Prostate gland (tissue), 2 donors: Measurements from ENCODE around the gene CPSF2.

Source experiments
- CTCF ChIP-seq, 4 experiments: fragments of 200-600 bp in 2 of 4; fragments of 450-650 bp in 2 of 4; sonication (generic) in 2 of 4; IDR thresholded peaks; 1 replicate in 3 of 4; 2 replicates in 1 of 4; pipeline ENCODE4 v1.5.1; 2016 to 2019; ENCODE audit warnings: antibody characterized with exemption in 4 of 4, mild to moderate bottlenecking in 2 of 4, moderate library complexity in 2 of 4
- POLR2AphosphoS5 ChIP-seq: sonication (generic); formaldehyde crosslinking; IDR thresholded peaks from one replicate; pipeline ENCODE4 v1.6.1; 2017; ENCODE audit warnings: antibody characterized with exemption

GRCh38 chr14:92134456-92134855, 12.7 kb downstream of the CPSF2 start:
- TF ChIP-seq CTCF (IDR thresholded peaks at IDR 0.05) (no peak), POLR2AphosphoS5 (no peak)
